Gastroesophageal sphincter (tissue), 4 donors: ENCODE data around the gene SURF2. TPM values are rescaled to one million over a fixed set of nuclear protein-coding genes. Genes with fewer than 3 reads are reported as not detected.
"Not testable (repeated sequence)": the region's sequence is repeated elsewhere in the genome, so short reads cannot be mapped to it uniquely, and the experiment has no call there.

ENCODE experiments used
- ATAC-seq: fragments of 150-250 bp; one replicate; pipeline ENCODE4 v1.9.1; 2016; ENCODE audit warnings: mild to moderate bottlenecking, moderate library complexity
- H3K27ac ChIP-seq, 4 donors: fragments of 200-600 bp; sonication (generic) in 3 of 4; 1 replicate in 3 of 4; 2 replicates in 1 of 4; pipeline ENCODE4 v1.5.1; 2016 to 2019
- H3K27me3 ChIP-seq: fragments of 200-600 bp; sonication (generic); one replicate; pipeline ENCODE4 v1.5.1; 2019
- H3K36me3 ChIP-seq, 2 donors: fragments of 200-600 bp; sonication (generic); one replicate each; pipeline ENCODE4 v1.5.1; 2019; ENCODE audit warnings: control low read depth in 1 of 2
- H3K4me1 ChIP-seq, 3 donors: fragments of 200-600 bp; sonication (generic); 1 replicate in 2 of 3; 2 replicates in 1 of 3; pipeline ENCODE4 v1.5.1; 2016 to 2019; ENCODE audit warnings: control low read depth in 2 of 3
- H3K4me3 ChIP-seq, 2 donors: fragments of 200-600 bp; sonication (generic); one replicate each; pipeline ENCODE4 v1.5.1; 2019; ENCODE audit warnings: mild to moderate bottlenecking in 1 of 2, moderate library complexity in 1 of 2
- H3K9me3 ChIP-seq, 3 donors: fragments of 200-600 bp; sonication (generic); one replicate each; pipeline ENCODE4 v1.5.1; 2017 to 2019; ENCODE audit warnings: control low read depth in 2 of 3
- EP300 ChIP-seq: sonication (generic); formaldehyde crosslinking; IDR thresholded peaks from one replicate; pipeline ENCODE4 v1.6.1; 2017; ENCODE audit warnings: antibody characterized with exemption, mild to moderate bottlenecking
- POLR2A ChIP-seq, 2 donors: fragments of 450-650 bp; IDR thresholded peaks; one replicate each; pipeline ENCODE4 v1.6.1; 2017; ENCODE audit warnings: antibody characterized with exemption in 2 of 2, mild to moderate bottlenecking in 2 of 2, moderate library complexity in 1 of 2
- POLR2AphosphoS5 ChIP-seq: sonication (generic); formaldehyde crosslinking; IDR thresholded peaks from one replicate; pipeline ENCODE4 v1.6.1; 2017; ENCODE audit warnings: antibody characterized with exemption
- WGBS, 2 donors: methylation state at CpG; one replicate each; pipeline ENCODE4 v1.1.5; 2018; ENCODE audit warnings: low coverage in 1 of 2; 5-methylcytosine and 5-hydroxymethylcytosine counted together
- total RNA-seq, 4 donors: library from RNA; depleted of rRNA; stranded (reverse); fragments of >200 nt; gene quantifications; one replicate each; pipeline ENCODE4 v1.1.0, GENCODE V29; 2016
- TF ChIP-seq, protein P1 (sequence below), 4 experiments: fragments of 200-600 bp in 2 of 4; fragments of 450-650 bp in 2 of 4; sonication (generic) in 1 of 4; IDR thresholded peaks; one replicate each; pipeline ENCODE4 v1.5.1; 2017 to 2019; ENCODE audit warnings: antibody characterized with exemption in 4 of 4, mild to moderate bottlenecking in 2 of 4, moderate library complexity in 2 of 4

Gene SURF2
- total RNA-seq, 4 donors from 2014 or later, result 11.2 to 16.3 (median 15.3) TPM

GRCh38 chr9:133375724-133376654 lies 19.6 kb downstream of the SURF2 start, which contains the start of the genes STKLD1 and SURF4:
Gene STKLD1 (plus strand): TSS chr9:133376366. CDS start chr9:133376474, 108 bp downstream.
Gene SURF4 (minus strand): TSS chr9:133376060. CDS start chr9:133375969, 91 bp downstream.
- Histone ChIP-seq H3K27ac (peak within 1 kb of the TSS; percentile 90 to 97 (median 94)), H3K9me3 (no peaks in the 10 kb centered on the region), H3K4me3 (peak within 1 kb of the TSS; percentile 87 to 100), H3K27me3 (no peaks in the 10 kb centered on the region), H3K36me3 (peaks cover 0 to 17% of the 10 kb centered on the region in 2 donors), H3K4me1 (peaks cover 0 to 51% (median 35%) of the 10 kb centered on the region in 3 donors)
- TF ChIP-seq POLR2AphosphoS5 (peak; percentile 54), EP300 (no peak), POLR2A (IDR thresholded peaks at IDR 0.05) (peak; percentile 82 to 88)
- TF ChIP-seq, protein P1, sequence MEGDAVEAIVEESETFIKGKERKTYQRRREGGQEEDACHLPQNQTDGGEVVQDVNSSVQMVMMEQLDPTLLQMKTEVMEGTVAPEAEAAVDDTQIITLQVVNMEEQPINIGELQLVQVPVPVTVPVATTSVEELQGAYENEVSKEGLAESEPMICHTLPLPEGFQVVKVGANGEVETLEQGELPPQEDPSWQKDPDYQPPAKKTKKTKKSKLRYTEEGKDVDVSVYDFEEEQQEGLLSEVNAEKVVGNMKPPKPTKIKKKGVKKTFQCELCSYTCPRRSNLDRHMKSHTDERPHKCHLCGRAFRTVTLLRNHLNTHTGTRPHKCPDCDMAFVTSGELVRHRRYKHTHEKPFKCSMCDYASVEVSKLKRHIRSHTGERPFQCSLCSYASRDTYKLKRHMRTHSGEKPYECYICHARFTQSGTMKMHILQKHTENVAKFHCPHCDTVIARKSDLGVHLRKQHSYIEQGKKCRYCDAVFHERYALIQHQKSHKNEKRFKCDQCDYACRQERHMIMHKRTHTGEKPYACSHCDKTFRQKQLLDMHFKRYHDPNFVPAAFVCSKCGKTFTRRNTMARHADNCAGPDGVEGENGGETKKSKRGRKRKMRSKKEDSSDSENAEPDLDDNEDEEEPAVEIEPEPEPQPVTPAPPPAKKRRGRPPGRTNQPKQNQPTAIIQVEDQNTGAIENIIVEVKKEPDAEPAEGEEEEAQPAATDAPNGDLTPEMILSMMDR (IDR thresholded peaks at IDR 0.05), result peak in 3 of 4 experiments; percentile 7 to 60 (median 53)
- no CpG with 5 or more reads among the region's 120 CpGs for WGBS, 2 donors
- ATAC-seq, result peak; percentile 98

DNA sequence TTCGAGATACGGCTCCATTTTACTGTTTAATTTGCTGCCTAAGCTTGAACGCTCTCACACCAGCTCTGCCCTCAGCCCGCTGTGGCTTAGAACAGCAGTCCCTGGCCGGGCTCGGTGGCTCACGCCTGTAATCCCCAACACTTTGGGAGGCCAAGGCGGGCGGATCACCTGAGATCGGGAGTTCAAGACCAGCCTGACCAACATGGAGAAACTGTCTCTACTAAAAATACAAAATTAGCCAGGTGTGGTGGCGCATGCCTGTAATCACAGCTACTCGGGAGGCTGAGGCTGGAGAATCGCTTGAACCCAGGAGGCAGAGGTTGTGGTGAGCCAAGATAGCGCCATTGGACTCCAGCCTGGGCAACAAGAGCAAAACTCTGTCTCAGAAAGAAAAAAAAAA lies 20.9 kb downstream of the SURF2 start:
- Histone ChIP-seq H3K36me3 (peaks cover 0 to 12% of the 10 kb centered on the region in 2 donors), H3K4me1 (peaks cover 0 to 38% (median 22%) of the 10 kb centered on the region in 3 donors)
- WGBS, 2 donors, result 68 to 86% methylated on average over 2 to 11 of the region's 14 CpGs
- not testable (repeated sequence) for ATAC-seq, H3K9me3 ChIP-seq, H3K27ac ChIP-seq, H3K4me3 ChIP-seq, H3K27me3 ChIP-seq

DNA sequence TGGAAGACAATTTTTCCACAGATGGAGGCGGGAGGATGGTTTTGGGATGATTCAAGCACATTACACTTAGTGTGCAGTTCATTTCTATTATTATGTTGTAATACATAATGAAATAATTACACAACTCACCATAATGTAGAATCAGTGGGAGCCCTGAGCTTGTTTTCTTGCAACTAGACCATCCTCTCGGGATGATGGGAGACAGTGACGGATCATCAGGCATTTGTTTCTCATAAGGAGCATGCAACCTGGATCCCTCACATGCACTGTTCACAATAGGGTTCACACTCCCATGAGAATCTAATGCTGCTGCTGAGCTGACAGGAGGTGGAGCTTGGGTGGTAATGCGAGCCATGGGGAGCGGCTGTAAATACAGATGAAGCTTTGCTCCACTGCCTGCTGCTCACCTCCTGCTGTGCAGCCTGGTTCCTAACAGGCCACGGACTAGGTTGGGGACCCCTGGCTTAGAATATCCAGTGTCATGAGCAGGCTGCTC lies 21.4 kb downstream of the SURF2 start:
- TF ChIP-seq POLR2A (IDR thresholded peaks at IDR 0.05) (no peak), POLR2AphosphoS5 (no peak), EP300 (no peak)
- TF ChIP-seq, protein P1 (IDR thresholded peaks at IDR 0.05), result no peak
- no peak overlapping the region for H3K4me3 ChIP-seq
- H3K27ac ChIP-seq, result no peak overlapping the region
- H3K9me3 ChIP-seq, result no peaks in the 10 kb centered on the region
- peaks cover 0 to 7% of the 10 kb centered on the region in 2 donors for H3K36me3 ChIP-seq
- WGBS, 2 donors, result 74 to 78% methylated on average over 3 to 4 of the region's 6 CpGs
- ATAC-seq, result no peak
- H3K4me1 ChIP-seq, result peaks cover 0 to 33% (median 18%) of the 10 kb centered on the region in 3 donors
- no peaks in the 10 kb centered on the region for H3K27me3 ChIP-seq

GRCh38 chr9:133378408-133378962 lies 22.1 kb downstream of the SURF2 start:
- Histone ChIP-seq H3K27ac (no peak overlapping the region), H3K36me3 (no peaks in the 10 kb centered on the region), H3K27me3 (no peaks in the 10 kb centered on the region), H3K9me3 (no peaks in the 10 kb centered on the region), H3K4me3 (no peak overlapping the region), H3K4me1 (peaks cover 0 to 26% (median 15%) of the 10 kb centered on the region in 3 donors)
- no CpG with 5 or more reads among the region's 1 CpG for WGBS, 2 donors
- no peak for ATAC-seq
- TF ChIP-seq POLR2A (IDR thresholded peaks at IDR 0.05) (no peak), POLR2AphosphoS5 (no peak), EP300 (no peak)
- TF ChIP-seq, protein P1 (IDR thresholded peaks at IDR 0.05), result no peak
